SK-N-SH (cell line): Measurements from ENCODE around the gene FAM53C. TPM values are rescaled to one million over a fixed set of nuclear protein-coding genes. Genes with fewer than 3 reads are reported as not detected.

ENCODE experiments used
- CTCF ChIA-PET: fragments of 300-600, 350-600 bp; formaldehyde crosslinking; extraction: SDS; loops from one replicate; lab custom pipeline; 2021; lab: Yijun Ruan, JAX
- POLR2A ChIA-PET: fragments of 350-600 bp; sonication (Branson Sonifier 250); formaldehyde crosslinking; extraction: SDS; loops from one replicate; lab custom pipeline; 2020; ENCODE audit warnings: antibody characterized with exemption, inconsistent platforms; lab: Yijun Ruan, JAX
- DNase-seq: peaks from one replicate; pipeline ENCODE4 v3.0.0; 2012
- H2AFZ ChIP-seq: fragments of 200-600 bp; sonication (generic); 2 replicates; pipeline ENCODE4 v1.8.1; 2016; ENCODE audit warnings: antibody characterized with exemption, mild to moderate bottlenecking, low read depth
- H3F3A ChIP-seq: fragments of 200-600 bp; sonication (generic); replicated peaks from 2 replicates; pipeline ENCODE3; 2016; ENCODE audit warnings: antibody characterized with exemption, mild to moderate bottlenecking; ENCODE audit not compliant: insufficient read depth
- H3K27ac ChIP-seq, 2 experiments: fragments of 200-500 bp in 1 of 2; fragments of 200-600 bp in 1 of 2; sonication (Bioruptor generic) in 1 of 2; sonication (generic), shearing (Covaris generic) in 1 of 2; 2 replicates each; pipeline versions ENCODE4 v1.5.1 to v1.6.1; 2014 to 2016; ENCODE audit warnings: low read depth in 2 of 2, inconsistent platforms in 1 of 2, low read length in 1 of 2, mild to moderate bottlenecking in 1 of 2, mixed read lengths in 1 of 2
- H3K27me3 ChIP-seq: fragments of 200-600 bp; sonication (generic), shearing (Covaris generic); 2 replicates; pipeline ENCODE4 v1.6.1; 2016; ENCODE audit warnings: mixed run types; ENCODE audit not compliant: insufficient read depth
- H3K36me3 ChIP-seq, 2 experiments: fragments of 200-500 bp in 1 of 2; fragments of 200-600 bp in 1 of 2; sonication (Bioruptor generic) in 1 of 2; sonication (generic) in 1 of 2; replicated peaks in 1 of 2; 2 replicates each; pipeline versions ENCODE3 to v1.5.1; 2014 to 2016; ENCODE audit warnings: low read length in 1 of 2, mild to moderate bottlenecking in 1 of 2; ENCODE audit not compliant: insufficient read depth in 2 of 2, control insufficient read depth in 1 of 2
- H3K4me1 ChIP-seq, 2 experiments: fragments of 200-500 bp in 1 of 2; fragments of 200-600 bp in 1 of 2; sonication (Bioruptor generic) in 1 of 2; sonication (generic), shearing (Covaris generic) in 1 of 2; 2 replicates each; pipeline versions ENCODE4 v1.5.1 to v1.6.1; 2014 to 2016; ENCODE audit warnings: low read depth in 1 of 2, low read length in 1 of 2, mixed run types in 1 of 2; ENCODE audit not compliant: insufficient read depth in 2 of 2, control insufficient read depth in 1 of 2
- H3K4me2 ChIP-seq: fragments of 200-600 bp; sonication (generic), shearing (Covaris generic); 2 replicates; pipeline ENCODE4 v1.6.1; 2017; ENCODE audit warnings: mixed run types
- H3K4me3 ChIP-seq, 2 experiments: fragments of 200-500 bp in 1 of 2; fragments of 200-600 bp in 1 of 2; sonication (Bioruptor generic) in 1 of 2; sonication (generic), shearing (Covaris generic) in 1 of 2; 2 replicates each; pipeline versions ENCODE4 v1.5.1 to v1.8.1; 2014 to 2016; ENCODE audit warnings: low read depth in 2 of 2, inconsistent platforms in 1 of 2, low read length in 1 of 2, mild to moderate bottlenecking in 1 of 2, mixed read lengths in 1 of 2, moderate library complexity in 1 of 2
- H3K79me2 ChIP-seq: fragments of 200-600 bp; sonication (generic); 2 replicates; pipeline ENCODE4 v1.8.1; 2017; ENCODE audit warnings: mild to moderate bottlenecking; ENCODE audit not compliant: insufficient read depth
- H3K9ac ChIP-seq: fragments of 200-600 bp; sonication (generic); 2 replicates; pipeline ENCODE4 v1.6.1; 2017; ENCODE audit warnings: mixed run types
- H3K9me2 ChIP-seq: fragments of 200-600 bp; sonication (generic); 2 replicates; pipeline ENCODE4 v1.6.1; 2017; ENCODE audit warnings: mixed run types
- H3K9me3 ChIP-seq: fragments of 200-600 bp; sonication (generic); 2 replicates; pipeline ENCODE4 v1.6.1; 2017; ENCODE audit warnings: mixed run types, mild to moderate bottlenecking, moderate library complexity
- H4K20me1 ChIP-seq: fragments of 200-600 bp; sonication (generic); 2 replicates; pipeline ENCODE4 v1.6.1; 2017; ENCODE audit warnings: mild to moderate bottlenecking, mixed run types; ENCODE audit not compliant: insufficient read depth
- GABPA ChIP-seq: IDR thresholded peaks from 2 replicates; pipeline ENCODE4 v1.4.0; 2012; ENCODE audit warnings: low read depth, mild to moderate bottlenecking
- TAF1 ChIP-seq: IDR thresholded peaks from 2 replicates; pipeline ENCODE4 v1.6.1; 2012; ENCODE audit warnings: low read depth, mild to moderate bottlenecking, low read length, moderate library complexity, borderline replicate concordance
- YY1 ChIP-seq: IDR thresholded peaks from 2 replicates; pipeline ENCODE4 v1.4.0; 2012; ENCODE audit warnings: low read depth, mild to moderate bottlenecking
- WGBS: methylation state at CpG from one replicate; pipeline ENCODE4 v1.1.6; 2017; ENCODE audit warnings: low lambda C conversion rate; 5-methylcytosine and 5-hydroxymethylcytosine counted together
- polyA plus RNA-seq, 3 experiments: library from polyadenylated mRNA; depleted of rRNA; stranded (reverse); fragments of >200 nt; gene quantifications; 2 replicates each; pipeline ENCODE4 v1.2.3, GENCODE V29; 2012

Gene FAM53C
- polyA plus RNA-seq, 1 of the 3 experiments (the other 2 are of a cell fraction): 14.5 TPM

DNA sequence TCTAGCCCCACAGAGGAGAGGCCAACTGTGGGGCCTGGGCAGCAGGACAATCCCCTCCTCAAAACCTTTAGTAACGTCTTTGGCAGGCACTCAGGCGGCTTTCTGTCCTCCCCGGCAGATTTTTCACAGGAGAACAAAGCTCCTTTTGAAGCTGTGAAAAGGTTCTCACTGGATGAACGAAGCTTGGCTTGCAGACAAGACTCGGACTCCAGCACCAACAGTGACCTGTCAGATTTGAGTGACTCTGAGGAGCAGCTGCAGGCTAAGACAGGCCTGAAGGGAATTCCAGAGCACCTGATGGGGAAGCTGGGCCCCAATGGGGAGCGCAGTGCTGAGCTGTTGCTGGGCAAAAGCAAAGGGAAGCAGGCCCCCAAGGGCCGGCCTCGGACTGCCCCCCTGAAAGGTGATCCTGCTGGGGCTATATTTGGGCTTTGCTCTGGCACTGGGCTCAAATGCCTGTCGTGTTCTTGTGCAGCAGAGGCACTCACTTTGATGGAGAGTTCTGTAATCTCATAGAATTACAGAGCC lies 53.9 kb downstream of the FAM53C start:
- Histone ChIP-seq H3K79me2 (no peaks in the 10 kb centered on the region), H3K4me1 (no peaks in the 10 kb centered on the region), H3K4me3 (no peak overlapping the region), H3K9me3 (no peaks in the 10 kb centered on the region), H3K4me2 (no peak overlapping the region), H3K27me3 (no peaks in the 10 kb centered on the region), H3F3A (no peaks in the 10 kb centered on the region), H2AFZ (no peak overlapping the region), H4K20me1 (no peaks in the 10 kb centered on the region), H3K9ac (no peak overlapping the region), H3K36me3 (peaks cover 56 to 60% of the 10 kb centered on the region in 2 experiments), H3K9me2 (no peaks in the 10 kb centered on the region), H3K27ac (no peak overlapping the region)
- POLR2A ChIA-PET: no interaction called here
- 95% methylated on average over 7 of the region's 9 CpGs for WGBS
- no peak for DNase-seq
- no peak for TF ChIP-seq YY1
- TF ChIP-seq TAF1: no peak
- TF ChIP-seq GABPA: no peak
- CTCF ChIA-PET: interaction anchor here (1.6 kb wide), 1 partner anchor 57 kb away, joined by 4 read pairs; no protein-coding TSS in a partner anchor

Other genes with a start within 250 kb of the FAM53C start
- 3.7 and 4.1 TPM in 2 replicates for gene NME5, start 198.8 kb upstream of the FAM53C start, polyA plus RNA-seq (2012; rRNA removed)
- gene BRD8, start 159.6 kb upstream of the FAM53C start, polyA plus RNA-seq (2012; rRNA removed): 46.2 and 64.4 TPM in 2 replicates
- 16.0 and 17.4 TPM in 2 replicates for gene KIF20A, start 159.2 kb upstream of the FAM53C start, polyA plus RNA-seq (2012; rRNA removed)
- 20.2 and 31.5 TPM in 2 replicates for gene CDC23, start 124.9 kb upstream of the FAM53C start, polyA plus RNA-seq (2012; rRNA removed)
- 0.11 and 0.15 TPM in 2 replicates for gene GFRA3, start 63.6 kb upstream of the FAM53C start, polyA plus RNA-seq (2012; rRNA removed)
- 4.9 and 5.2 TPM in 2 replicates for gene CDC25C, start 6.5 kb upstream of the FAM53C start, polyA plus RNA-seq (2012; rRNA removed)
- 22.4 and 24.5 TPM in 2 replicates for gene KDM3B, start 14.4 kb downstream of the FAM53C start, polyA plus RNA-seq (2012; rRNA removed)
- gene REEP2, start 100.8 kb downstream of the FAM53C start, polyA plus RNA-seq (2012; rRNA removed): 25.4 and 31.2 TPM in 2 replicates
- gene EGR1, start 127.2 kb downstream of the FAM53C start, polyA plus RNA-seq (2012; rRNA removed): 28.4 and 48.0 TPM in 2 replicates
- 36.7 and 48.7 TPM in 2 replicates for gene ETF1, start 205.0 kb downstream of the FAM53C start, polyA plus RNA-seq (2012; rRNA removed)
- 153 and 196 TPM in 2 replicates for gene HSPA9, start 237.1 kb downstream of the FAM53C start, polyA plus RNA-seq (2012; rRNA removed)